ENCODE data around the gene DTL. TPM values are rescaled to one million over a fixed set of nuclear protein-coding genes. Genes with fewer than 3 reads are reported as not detected.

DTL gene
- total RNA-seq, 1 experiment from 2014 or later = 41.0 TPM

DNA sequence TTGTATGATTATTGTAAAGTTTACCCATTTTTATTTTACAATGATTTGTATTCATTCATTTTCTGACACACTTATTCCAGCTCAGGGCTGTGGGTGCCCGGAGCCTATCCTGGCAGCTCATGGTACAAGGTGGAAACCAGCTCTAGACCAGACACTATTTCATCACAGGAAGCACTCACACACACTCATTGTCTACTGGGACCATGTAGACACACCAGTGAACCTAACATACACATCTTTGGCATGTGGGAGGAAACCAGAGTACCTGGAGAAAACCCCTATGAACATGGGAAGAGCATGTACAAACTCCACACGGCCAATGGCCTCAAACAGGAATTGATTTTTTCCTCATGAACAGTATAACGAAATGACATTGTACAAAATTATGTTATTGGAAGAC, 2.4 kb downstream of the DTL start:
- Histone ChIP-seq H4K20me1 (ENCODE audit: insufficient read depth) (peaks cover 15% of the 10 kb centered on the region; the same call in 1 of the 2 replicates), H3K9ac (ENCODE audit: low read length) (no peak overlapping the region), H3K36me3 (ENCODE audit: control insufficient read depth in 1 of 2, insufficient read depth in 2 of 2, low read length in 2 of 2) (peaks cover 0 to 7% of the 10 kb centered on the region in 2 experiments; a peak in 3 of 4 replicates), H3K79me2 (ENCODE audit: insufficient read depth, low read length) (peaks cover 92% of the 10 kb centered on the region), H3K27me3 (ENCODE audit: insufficient read depth, low read length) (no peaks in the 10 kb centered on the region), H3K9me3 (ENCODE audit: control insufficient read depth in 1 of 2, insufficient read depth in 1 of 2, low read depth in 1 of 2, low read length in 2 of 2) (no peaks in the 10 kb centered on the region), H3K4me2 (ENCODE audit: low read length) (no peak overlapping the region), H3K27ac (ENCODE audit: low read depth, low read length) (no peak overlapping the region), H2AFZ (ENCODE audit: low read depth, low read length, poor library complexity, severe bottlenecking) (no peak overlapping the region), H3K4me1 (ENCODE audit: control insufficient read depth in 1 of 2, insufficient read depth in 2 of 2, low read length in 2 of 2) (peaks cover 9 to 26% of the 10 kb centered on the region in 2 experiments; a peak in 3 of 4 replicates), H3K9me2 (ENCODE audit: insufficient read depth) (no peaks in the 10 kb centered on the region), H3K4me3 (replicated peaks in 1 of 2; ENCODE audit: low read depth in 1 of 2, low read length in 2 of 2) (no peak overlapping the region)
- ChIA-PET CTCF (no interaction called here), RAD21 (ENCODE audit: low non-redundant PET in 1 of 2, low total read pairs in 2 of 2, uncharacterized antibody in 2 of 2, unreplicated experiment in 2 of 2) (no interaction called here), POLR2A (no interaction called here)
- DNase-seq (ENCODE audit: low read depth, low spot score) (no peak), ATAC-seq (no peak)
- intact Hi-C loops (cut with micrococcal nuclease) = loop anchor here (5.0 kb wide), 1 partner anchor 1671 kb away; no protein-coding TSS in a partner anchor
- TF ChIP-seq, protein P1, sequence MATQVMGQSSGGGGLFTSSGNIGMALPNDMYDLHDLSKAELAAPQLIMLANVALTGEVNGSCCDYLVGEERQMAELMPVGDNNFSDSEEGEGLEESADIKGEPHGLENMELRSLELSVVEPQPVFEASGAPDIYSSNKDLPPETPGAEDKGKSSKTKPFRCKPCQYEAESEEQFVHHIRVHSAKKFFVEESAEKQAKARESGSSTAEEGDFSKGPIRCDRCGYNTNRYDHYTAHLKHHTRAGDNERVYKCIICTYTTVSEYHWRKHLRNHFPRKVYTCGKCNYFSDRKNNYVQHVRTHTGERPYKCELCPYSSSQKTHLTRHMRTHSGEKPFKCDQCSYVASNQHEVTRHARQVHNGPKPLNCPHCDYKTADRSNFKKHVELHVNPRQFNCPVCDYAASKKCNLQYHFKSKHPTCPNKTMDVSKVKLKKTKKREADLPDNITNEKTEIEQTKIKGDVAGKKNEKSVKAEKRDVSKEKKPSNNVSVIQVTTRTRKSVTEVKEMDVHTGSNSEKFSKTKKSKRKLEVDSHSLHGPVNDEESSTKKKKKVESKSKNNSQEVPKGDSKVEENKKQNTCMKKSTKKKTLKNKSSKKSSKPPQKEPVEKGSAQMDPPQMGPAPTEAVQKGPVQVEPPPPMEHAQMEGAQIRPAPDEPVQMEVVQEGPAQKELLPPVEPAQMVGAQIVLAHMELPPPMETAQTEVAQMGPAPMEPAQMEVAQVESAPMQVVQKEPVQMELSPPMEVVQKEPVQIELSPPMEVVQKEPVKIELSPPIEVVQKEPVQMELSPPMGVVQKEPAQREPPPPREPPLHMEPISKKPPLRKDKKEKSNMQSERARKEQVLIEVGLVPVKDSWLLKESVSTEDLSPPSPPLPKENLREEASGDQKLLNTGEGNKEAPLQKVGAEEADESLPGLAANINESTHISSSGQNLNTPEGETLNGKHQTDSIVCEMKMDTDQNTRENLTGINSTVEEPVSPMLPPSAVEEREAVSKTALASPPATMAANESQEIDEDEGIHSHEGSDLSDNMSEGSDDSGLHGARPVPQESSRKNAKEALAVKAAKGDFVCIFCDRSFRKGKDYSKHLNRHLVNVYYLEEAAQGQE (IDR thresholded peaks at IDR 0.05; ENCODE audit: low read depth) = no peak
- TF ChIP-seq EZH2 (IDR thresholded peaks at IDR 0.05) = no peak
- TF ChIP-seq CEBPB (IDR thresholded peaks at IDR 0.05; ENCODE audit: low read depth) = no peak
- TF ChIP-seq RAD21 (IDR thresholded peaks at IDR 0.05; ENCODE audit: low read depth) = no peak
- no peak for TF ChIP-seq SRF (IDR thresholded peaks at IDR 0.05; ENCODE audit: low read depth)
- TF ChIP-seq, protein P2, sequence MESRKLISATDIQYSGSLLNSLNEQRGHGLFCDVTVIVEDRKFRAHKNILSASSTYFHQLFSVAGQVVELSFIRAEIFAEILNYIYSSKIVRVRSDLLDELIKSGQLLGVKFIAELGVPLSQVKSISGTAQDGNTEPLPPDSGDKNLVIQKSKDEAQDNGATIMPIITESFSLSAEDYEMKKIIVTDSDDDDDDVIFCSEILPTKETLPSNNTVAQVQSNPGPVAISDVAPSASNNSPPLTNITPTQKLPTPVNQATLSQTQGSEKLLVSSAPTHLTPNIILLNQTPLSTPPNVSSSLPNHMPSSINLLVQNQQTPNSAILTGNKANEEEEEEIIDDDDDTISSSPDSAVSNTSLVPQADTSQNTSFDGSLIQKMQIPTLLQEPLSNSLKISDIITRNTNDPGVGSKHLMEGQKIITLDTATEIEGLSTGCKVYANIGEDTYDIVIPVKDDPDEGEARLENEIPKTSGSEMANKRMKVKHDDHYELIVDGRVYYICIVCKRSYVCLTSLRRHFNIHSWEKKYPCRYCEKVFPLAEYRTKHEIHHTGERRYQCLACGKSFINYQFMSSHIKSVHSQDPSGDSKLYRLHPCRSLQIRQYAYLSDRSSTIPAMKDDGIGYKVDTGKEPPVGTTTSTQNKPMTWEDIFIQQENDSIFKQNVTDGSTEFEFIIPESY (IDR thresholded peaks at IDR 0.05; ENCODE audit: extremely low read depth, insufficient replicate concordance, low read length) = no peak
- no peak for TF ChIP-seq EGR1 (IDR thresholded peaks at IDR 0.05; ENCODE audit: low read depth)
- no peak for TF ChIP-seq ZFX (IDR thresholded peaks at IDR 0.05)
- TF ChIP-seq TCF7L2 (IDR thresholded peaks at IDR 0.05; ENCODE audit: borderline replicate concordance, extremely low read depth, insufficient read depth, insufficient read length) = no peak
- TF ChIP-seq ELF1 (IDR thresholded peaks at IDR 0.05; ENCODE audit: borderline replicate concordance, low read depth) = no peak
- TF ChIP-seq, protein P3, sequence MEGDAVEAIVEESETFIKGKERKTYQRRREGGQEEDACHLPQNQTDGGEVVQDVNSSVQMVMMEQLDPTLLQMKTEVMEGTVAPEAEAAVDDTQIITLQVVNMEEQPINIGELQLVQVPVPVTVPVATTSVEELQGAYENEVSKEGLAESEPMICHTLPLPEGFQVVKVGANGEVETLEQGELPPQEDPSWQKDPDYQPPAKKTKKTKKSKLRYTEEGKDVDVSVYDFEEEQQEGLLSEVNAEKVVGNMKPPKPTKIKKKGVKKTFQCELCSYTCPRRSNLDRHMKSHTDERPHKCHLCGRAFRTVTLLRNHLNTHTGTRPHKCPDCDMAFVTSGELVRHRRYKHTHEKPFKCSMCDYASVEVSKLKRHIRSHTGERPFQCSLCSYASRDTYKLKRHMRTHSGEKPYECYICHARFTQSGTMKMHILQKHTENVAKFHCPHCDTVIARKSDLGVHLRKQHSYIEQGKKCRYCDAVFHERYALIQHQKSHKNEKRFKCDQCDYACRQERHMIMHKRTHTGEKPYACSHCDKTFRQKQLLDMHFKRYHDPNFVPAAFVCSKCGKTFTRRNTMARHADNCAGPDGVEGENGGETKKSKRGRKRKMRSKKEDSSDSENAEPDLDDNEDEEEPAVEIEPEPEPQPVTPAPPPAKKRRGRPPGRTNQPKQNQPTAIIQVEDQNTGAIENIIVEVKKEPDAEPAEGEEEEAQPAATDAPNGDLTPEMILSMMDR (IDR thresholded peaks at IDR 0.05 in 2 of 3, conservative IDR thresholded peaks at IDR 0.05 in 1 of 3; ENCODE audit: borderline replicate concordance in 1 of 3, insufficient read depth in 1 of 3, low read depth in 2 of 3, low read length in 2 of 3) = no peak
- TF ChIP-seq CBX3 (IDR thresholded peaks at IDR 0.05; ENCODE audit: low read depth) = no peak
- BruUV-seq (replicated peaks) = no TSS peak

Data from HCT116 (cell line).